Breast epithelium (tissue), 3 donors: ENCODE data around the gene PYGB.

Source experiments
- CTCF ChIP-seq, 3 donors: fragments of 450-650 bp; IDR thresholded peaks; one replicate each; pipeline ENCODE4 v1.5.1; 2016 to 2017; ENCODE audit warnings: antibody characterized with exemption in 3 of 3, mild to moderate bottlenecking in 3 of 3, moderate library complexity in 3 of 3
- POLR2A ChIP-seq: fragments of 450-650 bp; IDR thresholded peaks from one replicate; pipeline ENCODE4 v1.6.1; 2016; ENCODE audit warnings: antibody characterized with exemption, mild to moderate bottlenecking, moderate library complexity
- POLR2AphosphoS5 ChIP-seq, 3 donors: sonication (generic); formaldehyde crosslinking; IDR thresholded peaks; one replicate each; pipeline ENCODE4 v1.6.1; 2017; ENCODE audit warnings: antibody characterized with exemption in 3 of 3

GRCh38 chr20:25206548-25206947 is 41.3 kb upstream of the PYGB start:
- TF ChIP-seq CTCF (IDR thresholded peaks at IDR 0.05) (no peak), POLR2A (no peak), POLR2AphosphoS5 (IDR thresholded peaks at IDR 0.05) (no peak)
